A549 (cell line): ENCODE results near the gene PTX4. TPM values are rescaled to one million over a fixed set of nuclear protein-coding genes. Genes with fewer than 3 reads are reported as not detected.

ENCODE experiments used
- ATAC-seq, 2 experiments: fragments of 200-7000 bp in 1 of 2; fragments of >200 bp in 1 of 2; cut with Nextera tagmentation in 1 of 2; cut with Tn5 transposase in 1 of 2; 3 replicates each; pipeline versions ENCODE4 v1.8.0 to v1.9.1; 2018 to 2020; ENCODE audit warnings: mild to moderate bottlenecking in 1 of 2, moderate library complexity in 1 of 2
- CTCF ChIA-PET: fragments of 300-600 bp; sonication (Branson Sonifier 250); formaldehyde crosslinking; extraction: SDS; loops from one replicate; lab custom pipeline; 2021; ENCODE audit warnings: antibody characterized with exemption, inconsistent platforms; lab: Yijun Ruan, JAX
- POLR2A ChIA-PET: fragments of 350-600 bp; formaldehyde crosslinking; extraction: SDS; loops from one replicate; lab custom pipeline; 2021; ENCODE audit warnings: antibody characterized with exemption, inconsistent platforms; lab: Yijun Ruan, JAX
- DNase-seq, 2 experiments: peaks; one replicate each; pipeline versions ENCODE4 v3.0.0 to v3.0.0-alpha.2; 2011 to 2016; ENCODE audit warnings: low read depth in 1 of 2, low spot score in 1 of 2
- FAIRE-seq: peaks from 2 replicates; lab custom pipeline; 2011; peaks lifted over from hg19 to GRCh38; lab: Jason Lieb, UNC
- H3K27ac ChIP-seq, 2 experiments: fragments of >200 bp; sonication (Bioruptor Twin); formaldehyde crosslinking; 3 replicates each; pipeline ENCODE4 v1.5.1; 2016 to 2017
- H3K4me1 ChIP-seq: fragments of >200 bp; sonication (Bioruptor Twin); formaldehyde crosslinking; 3 replicates; pipeline ENCODE4 v1.6.1; 2016
- H3K4me2 ChIP-seq: fragments of >200 bp; sonication (Bioruptor Twin); formaldehyde crosslinking; 3 replicates; pipeline ENCODE4 v1.6.1; 2016
- H3K4me3 ChIP-seq: fragments of >200 bp; sonication (Bioruptor Twin); formaldehyde crosslinking; 3 replicates; pipeline ENCODE4 v1.5.1; 2016
- H3K9me3 ChIP-seq: fragments of >200 bp; sonication (Bioruptor Twin); formaldehyde crosslinking; 3 replicates; pipeline ENCODE4 v1.6.1; 2016
- ATOH8 ChIP-seq: fragments of 250-450 bp; sonication (Bioruptor Pico); IDR thresholded peaks from 2 replicates; pipeline ENCODE4 v1.5.0; 2020; ENCODE audit warnings: low read depth, mild to moderate bottlenecking, moderate library complexity
- BCL3 ChIP-seq: fragments of >200 bp; sonication (Bioruptor Twin); formaldehyde crosslinking; IDR thresholded peaks from 3 replicates; pipeline ENCODE4 v1.6.1; 2016
- BHLHE40 ChIP-seq: IDR thresholded peaks from 2 replicates; pipeline ENCODE4 v1.6.1; 2012; ENCODE audit warnings: low read depth, low read length, inconsistent platforms
- CBX8 ChIP-seq: fragments of 200-600 bp; sonication (generic); IDR thresholded peaks from 2 replicates; pipeline ENCODE4 v1.6.1; 2016
- CEBPB ChIP-seq, 2 experiments: fragments of >200 bp in 1 of 2; sonication (Bioruptor Twin) in 1 of 2; formaldehyde crosslinking in 1 of 2; IDR thresholded peaks; 2 replicates each; pipeline ENCODE4 v1.6.1; 2012 to 2016
- CHD2 ChIP-seq: fragments of 150-350 bp; IDR thresholded peaks from 2 replicates; pipeline ENCODE4 v1.6.1; 2014; ENCODE audit warnings: low read length; ENCODE audit not compliant: partially characterized antibody
- ESRRA ChIP-seq: fragments of 150-350 bp; IDR thresholded peaks from 2 replicates; pipeline ENCODE4 v1.6.1; 2014; ENCODE audit warnings: mild to moderate bottlenecking, low read length, borderline replicate concordance
- HES2 ChIP-seq: fragments of >200 bp; sonication (Bioruptor Twin); formaldehyde crosslinking; IDR thresholded peaks from 2 replicates; pipeline ENCODE4 v1.6.1; 2016
- HEYL ChIP-seq: fragments of 250-450 bp; sonication (Bioruptor Pico); IDR thresholded peaks from 2 replicates; pipeline ENCODE4 v1.8.0; 2021; ENCODE audit warnings: mild to moderate bottlenecking, moderate library complexity
- HMGXB4 ChIP-seq: fragments of 250-450 bp; sonication (Bioruptor Pico); IDR thresholded peaks from 2 replicates; pipeline ENCODE4 v1.5.0; 2021; ENCODE audit warnings: mild to moderate bottlenecking, moderate library complexity, borderline replicate concordance
- HOXB5 ChIP-seq: fragments of 250-450 bp; sonication (Bioruptor Pico); IDR thresholded peaks from 2 replicates; pipeline ENCODE4 v1.5.0; 2020; ENCODE audit warnings: mild to moderate bottlenecking, moderate library complexity
- JUNB ChIP-seq: fragments of >200 bp; sonication (Bioruptor Twin); formaldehyde crosslinking; IDR thresholded peaks from 2 replicates; pipeline ENCODE4 v1.6.1; 2016
- NFE2L2 ChIP-seq: fragments of 150-350 bp; conservative IDR thresholded peaks from 2 replicates; pipeline ENCODE4 v1.6.1; 2014; ENCODE audit warnings: low read length
- PBX3 ChIP-seq: IDR thresholded peaks from 2 replicates; pipeline ENCODE4 v1.6.1; 2012
- POLR2AphosphoS2 ChIP-seq: conservative IDR thresholded peaks from 2 replicates; pipeline ENCODE4 v1.6.1; 2012; ENCODE audit warnings: low read length, improper control_type of control experiment, inconsistent platforms
- ZC3H11A ChIP-seq: fragments of 450-650 bp; IDR thresholded peaks from 2 replicates; pipeline ENCODE4 v1.6.1; 2014; ENCODE audit warnings: antibody characterized with exemption, mild to moderate bottlenecking
- ZNF302 ChIP-seq: fragments of 250-450 bp; sonication (Bioruptor Pico); IDR thresholded peaks from 2 replicates; pipeline ENCODE4 v1.9.0; 2021; ENCODE audit warnings: inconsistent platforms, mild to moderate bottlenecking, moderate library complexity
- WGBS: methylation state at CpG from one replicate; pipeline ENCODE4 v1.1.6; 2017; ENCODE audit errors: missing lambda C conversion rate; 5-methylcytosine and 5-hydroxymethylcytosine counted together
- polyA plus RNA-seq, 4 experiments: library from polyadenylated mRNA; depleted of rRNA in 3 of 4; stranded (reverse); fragments of >200 nt; fragmentation: RNase III in 1 of 4; extraction: RNeasy Plus Mini Kit Qiagen cat#74134 plus additional on column Dnase treatment in 1 of 4; gene quantifications; 2 replicates in 3 of 4; 3 replicates in 1 of 4; pipeline ENCODE4 v1.2.3, GENCODE V29; 2011 to 2017

Gene PTX4
- polyA plus RNA-seq, 2 of the 4 experiments (the other 2 are of a cell fraction): not detected

- TF ChIP-seq BCL3 (no peak), CHD2 (no peak), CEBPB (IDR thresholded peaks at IDR 0.05) (no peak), NFE2L2 (no peak), CBX8 (no peak), ZNF302 (CRISPR knock-in tag) (no peak), HOXB5 (CRISPR knock-in tag) (no peak), ESRRA (no peak), ATOH8 (CRISPR knock-in tag) (no peak), HMGXB4 (CRISPR knock-in tag) (no peak)
Observed at GRCh38 chr16:1500465-1501150, 11.9 kb upstream of the PTX4 start (continued).

GRCh38 chr16:1499756-1500464 lies 11.2 kb upstream of the PTX4 start:
- no peak for ATAC-seq
- no peak for DNase-seq
- Histone ChIP-seq H3K27ac (no peak overlapping the region), H3K4me1 (no peaks in the 10 kb centered on the region), H3K4me2 (no peak overlapping the region), H3K4me3 (no peak overlapping the region), H3K9me3 (no peaks in the 10 kb centered on the region)
- 89% methylated on average over 26 of the region's 36 CpGs for WGBS
- ChIA-PET CTCF (no interaction called here), POLR2A (no interaction called here)
- FAIRE-seq: no peak
- TF ChIP-seq PBX3 (no peak), CHD2 (no peak), HES2 (no peak), BHLHE40 (no peak), ZC3H11A (no peak), JUNB (no peak), POLR2AphosphoS2 (no peak), HEYL (CRISPR knock-in tag) (no peak)
